ENCODE measurements around the gene PPT1.

PPT1 gene

GRCh38 chr1:40092241-40092640 lies 4.8 kb downstream of the PPT1 start:
- no peak for DNase-seq

GRCh38 chr1:40090652-40091355 lies 6.2 kb downstream of the PPT1 start:
- no peak for DNase-seq

- DNase-seq: peak; percentile 98
These were observed 12.3 kb downstream of the PPT1 start for GRCh38 chr1:40084750-40085149.

GRCh38 chr1:40081871-40082270 lies 15.2 kb downstream of the PPT1 start:
- DNase-seq: no peak

- DNase-seq: no peak
These were observed 17.2 kb downstream of the PPT1 start for GRCh38 chr1:40079774-40080400.

GRCh38 chr1:40078512-40079333 lies 18.3 kb downstream of the PPT1 start:
- peak; percentile 99 for DNase-seq

GRCh38 chr1:40076895-40077312 lies 20.1 kb downstream of the PPT1 start:
- DNase-seq: no peak

GRCh38 chr1:40075266-40075665 lies 21.8 kb downstream of the PPT1 start:
- no peak for DNase-seq

GRCh38 chr1:40073062-40073461 lies 24.0 kb downstream of the PPT1 start:
- DNase-seq: no peak

- no peak for DNase-seq
These were observed 24.9 kb downstream of the PPT1 start for GRCh38 chr1:40072142-40072541.

GRCh38 chr1:40067851-40068250 lies 29.2 kb downstream of the PPT1 start:
- no peak for DNase-seq

GRCh38 chr1:40067023-40067422 lies 30.0 kb downstream of the PPT1 start:
- no peak for DNase-seq

GRCh38 chr1:40064797-40065499 lies 32.1 kb downstream of the PPT1 start:
- DNase-seq: no peak

- no peak for DNase-seq
These were observed 36.9 kb downstream of the PPT1 start for GRCh38 chr1:40059960-40060750.

GRCh38 chr1:40059338-40059959 lies 37.6 kb downstream of the PPT1 start:
- DNase-seq: peak; percentile 67

GRCh38 chr1:40058453-40059337 lies 38.4 kb downstream of the PPT1 start:
- no peak for DNase-seq

- DNase-seq: no peak
These were observed 39.0 kb downstream of the PPT1 start for GRCh38 chr1:40058097-40058452.

- no peak for DNase-seq
These were observed 39.6 kb downstream of the PPT1 start for GRCh38 chr1:40057310-40058030.

- DNase-seq: no peak
These were observed 40.3 kb downstream of the PPT1 start for GRCh38 chr1:40056519-40057309.

Data from NCI-H2029 treated with DMSO at 0.1 percent for 48 hours (cell line).